ENCODE data around the gene CHRNA7.

DNA sequence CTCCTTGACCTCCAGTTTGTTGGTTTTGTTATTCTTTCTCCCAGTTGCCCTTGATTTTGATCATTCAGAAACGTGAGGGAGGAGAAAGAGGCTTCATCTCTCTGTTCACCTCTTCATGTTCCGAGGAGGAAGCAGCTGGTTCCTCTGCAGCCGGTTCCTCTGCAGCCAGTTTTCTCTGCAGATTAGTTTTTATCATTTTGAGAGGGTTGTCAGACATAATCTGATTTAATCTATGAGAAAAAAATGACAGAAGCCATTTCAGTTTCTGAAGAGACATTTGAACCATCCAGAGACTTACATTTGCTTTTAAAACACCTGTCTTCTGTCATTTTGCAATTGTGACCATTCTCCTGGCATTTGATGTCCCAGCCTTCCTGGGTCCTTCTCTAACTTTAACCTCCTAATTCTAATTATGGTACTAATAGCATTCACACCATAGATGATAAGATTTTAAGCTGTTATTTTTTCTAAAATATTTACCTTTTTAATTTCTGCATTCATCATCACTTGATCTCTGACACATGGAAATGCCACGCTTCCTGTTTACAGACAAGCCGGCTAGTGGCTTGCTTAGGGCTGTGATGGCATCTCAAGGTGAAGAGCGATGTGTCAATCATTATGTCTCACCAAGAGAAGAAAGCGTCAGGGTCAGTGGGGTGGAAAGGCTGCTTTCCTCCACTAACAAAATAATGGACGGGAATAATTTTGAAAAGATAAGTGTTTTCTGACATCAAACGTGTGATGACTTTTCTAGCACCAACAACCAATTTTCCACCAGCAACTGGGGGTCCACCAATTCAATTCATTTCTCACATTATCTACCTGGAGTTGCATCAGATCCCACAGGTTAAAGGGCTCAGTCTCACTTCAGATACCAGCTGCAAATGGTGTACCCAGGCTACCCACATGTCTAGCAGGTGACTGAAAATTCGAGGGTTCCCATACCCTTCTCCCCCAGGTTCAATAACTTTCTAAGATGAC, 76.4 kb downstream of the CHRNA7 start:
- TF ChIP-seq CTCF (conservative IDR thresholded peaks at IDR 0.05 in 1 of 2, IDR thresholded peaks at IDR 0.05 in 1 of 2; ENCODE audit: low read depth in 1 of 2, low read length in 2 of 2) (no peak), EZH2 (IDR thresholded peaks at IDR 0.05; ENCODE audit: low read length, missing control alignments) (no peak)

Measured in fibroblast of lung (primary cell).